RWPE1 (cell line): ENCODE measurements around the gene SLC6A18.

Experiments
- CTCF ChIA-PET: fragments of 350-600 bp; sonication (Branson Sonifier 250); formaldehyde crosslinking; extraction: SDS; loops from one replicate; lab custom pipeline; 2021; lab: Yijun Ruan, JAX
- POLR2A ChIA-PET: fragments of 400-600 bp; formaldehyde crosslinking; extraction: SDS; loops from one replicate; lab custom pipeline; 2020; ENCODE audit warnings: antibody characterized with exemption; ENCODE audit not compliant: low non-redundant PET; lab: Yijun Ruan, JAX
- DNase-seq: peaks from one replicate; pipeline ENCODE4 v3.0.0; 2012; ENCODE audit warnings: low spot score
- H3K27ac ChIP-seq: fragments of 450-650 bp; 2 replicates; pipeline ENCODE4 v1.5.1; 2017
- CTCF ChIP-seq: fragments of 450-650 bp; conservative IDR thresholded peaks from 2 replicates; pipeline ENCODE4 v1.5.1; 2017; ENCODE audit warnings: low read depth, mild to moderate bottlenecking

Gene SLC6A18

GRCh38 chr5:1213508-1214162 is 11.5 kb upstream of the SLC6A18 start:
- ChIA-PET POLR2A (no interaction called here), CTCF (no interaction called here)
- DNase-seq = no peak
- TF ChIP-seq CTCF = no peak
- H3K27ac ChIP-seq = no peak overlapping the region

- H3K27ac ChIP-seq = no peak overlapping the region
- DNase-seq = no peak
- ChIA-PET CTCF (interaction anchor here (0.5 kb wide), 1 partner anchor 387 kb away, joined by 4 read pairs; no protein-coding TSS in a partner anchor), POLR2A (no interaction called here)
- TF ChIP-seq CTCF = no peak
These were observed 10.8 kb upstream of the SLC6A18 start for GRCh38 chr5:1214163-1214935.

GRCh38 chr5:1214936-1215220 is 10.3 kb upstream of the SLC6A18 start:
- ChIA-PET POLR2A (no interaction called here), CTCF (interaction anchor here (0.5 kb wide), 1 partner anchor 387 kb away, joined by 4 read pairs; no protein-coding TSS in a partner anchor)

GRCh38 chr5:1215320-1216096 is 9.7 kb upstream of the SLC6A18 start:
- H3K27ac ChIP-seq = no peak overlapping the region
- ChIA-PET POLR2A (no interaction called here), CTCF (interaction anchor here (0.5 kb wide), 1 partner anchor 386 kb away, joined by 4 read pairs; no protein-coding TSS in a partner anchor)
- no peak for TF ChIP-seq CTCF
- no peak for DNase-seq

More at GRCh38 chr5:1214936-1215220, 10.3 kb upstream of the SLC6A18 start:
- TF ChIP-seq CTCF = no peak
- H3K27ac ChIP-seq = no peak overlapping the region
- no peak for DNase-seq

GRCh38 chr5:1216211-1216917 is 8.8 kb upstream of the SLC6A18 start:
- ChIA-PET POLR2A (no interaction called here), CTCF (interaction anchor here (0.6 kb wide), 1 partner anchor 294 kb away, joined by 4 read pairs; no protein-coding TSS in a partner anchor)
- no peak for DNase-seq
- H3K27ac ChIP-seq = no peak overlapping the region
- no peak for TF ChIP-seq CTCF

- H3K27ac ChIP-seq = no peak overlapping the region
- ChIA-PET CTCF (interaction anchor here (0.6 kb wide), 1 partner anchor 294 kb away, joined by 4 read pairs; no protein-coding TSS in a partner anchor), POLR2A (no interaction called here)
- DNase-seq = no peak
- no peak for TF ChIP-seq CTCF
These were observed 8.3 kb upstream of the SLC6A18 start for GRCh38 chr5:1216918-1217295.
